Ovary (tissue), 9 donors: ENCODE results near the gene ZNF729. TPM values are rescaled to one million over a fixed set of nuclear protein-coding genes. Genes with fewer than 3 reads are reported as not detected.
"Not testable (repeated sequence)": the region's sequence is repeated elsewhere in the genome, so short reads cannot be mapped to it uniquely, and the experiment has no call there.

ENCODE experiments used
- DNase-seq, 5 donors: peaks; one replicate each; pipeline ENCODE4 v3.0.0-alpha.2; 2019 to 2020
- H3K27ac ChIP-seq, 2 donors: fragments of 200-600 bp; one replicate each; pipeline versions ENCODE4 v1.5.1 to v1.8.0; 2019 to 2022
- H3K27me3 ChIP-seq: fragments of 200-600 bp; one replicate; pipeline ENCODE4 v1.8.0; 2022
- H3K36me3 ChIP-seq: fragments of 200-600 bp; sonication (generic); one replicate; pipeline ENCODE4 v1.5.1; 2019
- H3K4me1 ChIP-seq: one replicate; pipeline ENCODE4 v1.8.1; 2013; ENCODE audit warnings: mild to moderate bottlenecking, moderate library complexity; ENCODE audit not compliant: insufficient read depth
- H3K4me3 ChIP-seq: fragments of 200-600 bp; sonication (generic); one replicate; pipeline ENCODE4 v1.5.1; 2017
- H3K9me3 ChIP-seq, 2 donors: fragments of 200-600 bp in 1 of 2; sonication (generic) in 1 of 2; one replicate each; pipeline versions ENCODE4 v1.5.1 to v1.8.1; 2013 to 2019; ENCODE audit warnings: mild to moderate bottlenecking in 1 of 2, moderate library complexity in 1 of 2
- EP300 ChIP-seq: sonication (generic); formaldehyde crosslinking; IDR thresholded peaks from one replicate; pipeline ENCODE4 v1.6.1; 2017; ENCODE audit warnings: antibody characterized with exemption
- POLR2A ChIP-seq: fragments of 450-650 bp; IDR thresholded peaks from one replicate; pipeline ENCODE4 v1.6.1; 2017; ENCODE audit warnings: antibody characterized with exemption, mild to moderate bottlenecking, moderate library complexity
- WGBS, 3 donors: extraction: QIAGEN DNeasy Blood & Tissue Kit in 1 of 3; methylation state at CpG; one replicate each; pipeline versions ENCODE4 v1.1.5 to v1.1.7; 2013 to 2017; 5-methylcytosine and 5-hydroxymethylcytosine counted together
- intact Hi-C, 4 donors: fragments of 100-400 bp; cut with DNase I; formaldehyde crosslinking; loops; one replicate each; pipeline versions ENCODE4 v1.11.0 to v1.15.1; 2022 to 2023
- polyA plus RNA-seq, 2 donors: library from polyadenylated mRNA; stranded (reverse); fragments of 200-250 nt in 1 of 2; fragments of 350-450 nt in 1 of 2; fragmentation: Illumina TruSeq in 1 of 2; extraction: RNeasy Lipid Tissue Mini Kit (QIAGEN cat#74804) in 1 of 2; gene quantifications; one replicate each; pipeline ENCODE4 v1.2.3, GENCODE V29; 2013 to 2014
- total RNA-seq, 7 donors: library from RNA; depleted of rRNA in 2 of 7; stranded (reverse); fragments of >200 nt in 2 of 7; fragmentation: NEBNext Ultra II Directional in 3 of 7; extraction: Animal tissue kit (Norgen Biotek cat#: 25700) in 3 of 7; gene quantifications; one replicate each; pipeline versions ENCODE4 v1.1.0 to v1.2.4, GENCODE V29; 2016 to 2023
- TF ChIP-seq, protein P1 (sequence below), 3 donors: fragments of 450-650 bp in 2 of 3; fragments of 200-600 bp in 1 of 3; IDR thresholded peaks; one replicate each; pipeline versions ENCODE4 v1.5.1 to v1.8.0; 2016 to 2022; ENCODE audit warnings: antibody characterized with exemption in 3 of 3, mild to moderate bottlenecking in 1 of 3
- donor health status: DM: no; HTN: no; CAD: no; lungs with moderate emphysema.
- donor health status: DM: no; HTN: no; CAD: no.
- donor health status: Bipolar disorder and iron deficiency.
- donor health status: DM: yes; HTN: yes; CAD: no.
- donor health status: DM: no; HTN: no; CAD: no.
- donor health status: DM: yes; HTN: yes; CAD: no.

ZNF729 gene
- total and polyA plus RNA-seq, 9 donors, result 0.02 TPM; not detected in 8

- DNase-seq, result no peak
- intact Hi-C loops, result no loop called here
- Histone ChIP-seq H3K27me3 (no peaks in the 10 kb centered on the region), H3K4me3 (no peak overlapping the region), H3K27ac (no peak overlapping the region), H3K4me1 (no peaks in the 10 kb centered on the region), H3K9me3 (peaks cover 0 to 7% of the 10 kb centered on the region in 2 donors), H3K36me3 (no peaks in the 10 kb centered on the region)
- WGBS, 3 donors, result 77 to 87% (median 77%) methylated on average over 2 of the region's 2 CpGs
- TF ChIP-seq EP300, result no peak
- TF ChIP-seq, protein P1, sequence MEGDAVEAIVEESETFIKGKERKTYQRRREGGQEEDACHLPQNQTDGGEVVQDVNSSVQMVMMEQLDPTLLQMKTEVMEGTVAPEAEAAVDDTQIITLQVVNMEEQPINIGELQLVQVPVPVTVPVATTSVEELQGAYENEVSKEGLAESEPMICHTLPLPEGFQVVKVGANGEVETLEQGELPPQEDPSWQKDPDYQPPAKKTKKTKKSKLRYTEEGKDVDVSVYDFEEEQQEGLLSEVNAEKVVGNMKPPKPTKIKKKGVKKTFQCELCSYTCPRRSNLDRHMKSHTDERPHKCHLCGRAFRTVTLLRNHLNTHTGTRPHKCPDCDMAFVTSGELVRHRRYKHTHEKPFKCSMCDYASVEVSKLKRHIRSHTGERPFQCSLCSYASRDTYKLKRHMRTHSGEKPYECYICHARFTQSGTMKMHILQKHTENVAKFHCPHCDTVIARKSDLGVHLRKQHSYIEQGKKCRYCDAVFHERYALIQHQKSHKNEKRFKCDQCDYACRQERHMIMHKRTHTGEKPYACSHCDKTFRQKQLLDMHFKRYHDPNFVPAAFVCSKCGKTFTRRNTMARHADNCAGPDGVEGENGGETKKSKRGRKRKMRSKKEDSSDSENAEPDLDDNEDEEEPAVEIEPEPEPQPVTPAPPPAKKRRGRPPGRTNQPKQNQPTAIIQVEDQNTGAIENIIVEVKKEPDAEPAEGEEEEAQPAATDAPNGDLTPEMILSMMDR (IDR thresholded peaks at IDR 0.05), result no peak
- no peak for TF ChIP-seq POLR2A
Observed at GRCh38 chr19:22260499-22260898, 25.7 kb upstream of the ZNF729 start.

GRCh38 chr19:22261596-22261995 lies 24.6 kb upstream of the ZNF729 start:
- intact Hi-C loops, result no loop called here
- H3K27me3 ChIP-seq, result no peaks in the 10 kb centered on the region
- no peak overlapping the region for H3K27ac ChIP-seq
- no peak for DNase-seq
- 8 to 11% (median 8%) methylated on average over 15 to 37 of the region's 37 CpGs for WGBS, 3 donors
- no peak overlapping the region for H3K4me3 ChIP-seq
- peaks cover 0 to 7% of the 10 kb centered on the region in 2 donors for H3K9me3 ChIP-seq
- H3K4me1 ChIP-seq, result no peaks in the 10 kb centered on the region
- no peaks in the 10 kb centered on the region for H3K36me3 ChIP-seq
- TF ChIP-seq POLR2A (no peak), EP300 (no peak)
- TF ChIP-seq, protein P1 (IDR thresholded peaks at IDR 0.05), result no peak

DNA sequence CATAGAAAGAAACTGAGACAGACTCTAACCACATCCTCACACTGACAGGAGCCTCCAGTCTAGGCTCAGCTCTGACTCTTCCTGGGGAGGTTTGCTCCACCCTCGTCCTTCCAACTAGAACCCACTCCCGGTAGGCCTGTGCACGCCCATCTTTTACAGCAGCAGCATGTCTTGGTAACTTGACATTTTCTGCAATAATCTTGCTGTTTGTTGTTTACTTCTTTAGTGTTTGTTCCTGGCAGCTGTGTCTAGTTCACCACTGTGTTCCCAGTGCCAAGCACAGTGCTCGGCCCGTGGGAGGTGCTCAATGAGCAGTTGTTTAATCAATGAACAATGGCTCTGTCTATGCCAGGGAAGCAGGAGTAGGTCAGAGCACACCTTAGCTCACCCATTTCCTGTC lies 23.1 kb upstream of the ZNF729 start:
- TF ChIP-seq, protein P1 (IDR thresholded peaks at IDR 0.05), result no peak
- TF ChIP-seq POLR2A (no peak), EP300 (no peak)
- Histone ChIP-seq H3K9me3 (peaks cover 0 to 7% of the 10 kb centered on the region in 2 donors), H3K27me3 (no peaks in the 10 kb centered on the region), H3K4me3 (no peak overlapping the region), H3K36me3 (no peaks in the 10 kb centered on the region), H3K4me1 (no peaks in the 10 kb centered on the region), H3K27ac (no peak overlapping the region)
- WGBS, 3 donors, result 76 to 86% (median 84%) methylated on average over 5 of the region's 5 CpGs
- intact Hi-C loops, result no loop called here
- DNase-seq, result no peak

DNA sequence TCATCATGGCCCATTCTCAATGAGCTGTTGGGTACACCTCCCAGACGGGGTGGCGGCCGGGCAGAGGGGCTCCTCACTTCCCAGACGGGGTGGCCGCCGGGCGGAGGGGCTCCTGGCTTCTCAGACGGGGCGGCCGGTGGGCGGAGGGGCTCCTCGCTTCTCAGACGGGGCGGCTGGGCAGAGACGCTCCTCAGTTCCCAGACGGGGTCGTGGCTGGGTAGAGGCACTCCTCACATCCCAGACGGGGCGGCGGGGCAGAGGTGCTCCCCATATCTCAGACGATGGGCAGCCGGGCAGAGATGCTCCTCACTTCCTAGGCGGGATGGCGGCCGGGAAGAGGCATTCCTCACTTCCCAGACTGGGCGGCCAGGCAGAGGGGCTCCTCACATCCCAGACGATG lies 35.3 kb downstream of the ZNF729 start:
- H3K36me3 ChIP-seq, intact Hi-C loops, DNase-seq, H3K9me3 ChIP-seq, H3K4me1 ChIP-seq, H3K4me3 ChIP-seq, H3K27ac ChIP-seq, H3K27me3 ChIP-seq: not testable (repeated sequence)
- 93 to 97% (median 94%) methylated on average over 16 to 27 of the region's 27 CpGs for WGBS, 3 donors

DNA sequence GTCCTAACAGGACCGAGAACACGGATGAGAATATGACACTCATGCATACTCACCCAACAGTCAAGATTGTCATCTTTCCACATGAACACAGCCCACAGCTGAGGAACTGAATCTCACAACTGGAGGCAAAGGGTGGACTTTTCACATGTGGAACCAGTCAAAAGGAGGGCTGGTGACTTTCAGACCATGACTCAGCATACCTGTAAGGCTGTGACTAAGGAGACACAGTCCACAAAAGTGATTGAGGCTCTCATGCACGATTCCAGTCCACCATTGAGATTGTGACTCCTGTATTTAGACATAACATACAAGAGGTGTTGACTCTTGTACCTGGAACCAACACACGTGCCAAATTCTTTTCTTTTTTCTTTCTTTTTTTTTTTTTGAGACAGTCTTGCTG lies 40.0 kb downstream of the ZNF729 start:
- 78 to 83% (median 81%) methylated on average over 4 of the region's 4 CpGs for whole genome bisulfite sequencing, 3 donors
- intact Hi-C loops, result no loop called here
- TF ChIP-seq POLR2A (no peak), EP300 (no peak)
- TF ChIP-seq, protein P1 (IDR thresholded peaks at IDR 0.05), result no peak

More for the DNA sequence above, 40.0 kb downstream of the ZNF729 start:
- Histone ChIP-seq H3K36me3 (no peaks in the 10 kb centered on the region), H3K4me3 (no peak overlapping the region), H3K27me3 (no peaks in the 10 kb centered on the region), H3K9me3 (no peaks in the 10 kb centered on the region), H3K4me1 (no peaks in the 10 kb centered on the region), H3K27ac (no peak overlapping the region)
- DNase-seq, result no peak
